Esophagus (tissue), 2 donors: ENCODE measurements around the gene C5orf24. TPM values are rescaled to one million over a fixed set of nuclear protein-coding genes. Genes with fewer than 3 reads are reported as not detected.
"Not testable (repeated sequence)": the region's sequence is repeated elsewhere in the genome, so short reads cannot be mapped to it uniquely, and the experiment has no call there.

Source experiments
- H3K27ac ChIP-seq, 2 donors: one replicate each; pipeline ENCODE4 v1.5.1; 2013; ENCODE audit warnings: low read depth in 2 of 2, mild to moderate bottlenecking in 2 of 2, inconsistent platforms in 1 of 2, low read length in 1 of 2, moderate library complexity in 1 of 2
- H3K27me3 ChIP-seq, 2 donors: one replicate each; pipeline ENCODE4 v1.6.1; 2013; ENCODE audit warnings: low read length in 2 of 2, control low read depth in 1 of 2, mild to moderate bottlenecking in 1 of 2; ENCODE audit not compliant: insufficient read depth in 2 of 2, control insufficient read depth in 1 of 2
- H3K36me3 ChIP-seq, 2 donors: one replicate each; pipeline ENCODE4 v1.6.1; 2013; ENCODE audit warnings: low read length in 1 of 2; ENCODE audit not compliant: control insufficient read depth in 2 of 2, insufficient read depth in 2 of 2
- H3K4me1 ChIP-seq, 2 donors: one replicate each; pipeline ENCODE4 v1.6.1; 2013; ENCODE audit warnings: low read length in 1 of 2; ENCODE audit not compliant: control insufficient read depth in 2 of 2, insufficient read depth in 2 of 2
- H3K4me3 ChIP-seq, 2 donors: one replicate each; pipeline ENCODE4 v1.5.1; 2013; ENCODE audit warnings: low read length in 2 of 2, mild to moderate bottlenecking in 2 of 2, low read depth in 1 of 2, moderate library complexity in 1 of 2
- H3K9me3 ChIP-seq, 2 donors: one replicate each; pipeline ENCODE4 v1.6.1; 2013; ENCODE audit warnings: mild to moderate bottlenecking in 2 of 2, low read depth in 1 of 2, low read length in 1 of 2, moderate library complexity in 1 of 2; ENCODE audit not compliant: control insufficient read depth in 2 of 2, insufficient read depth in 1 of 2
- WGBS, 2 donors: extraction: QIAGEN DNeasy Blood & Tissue Kit; methylation state at CpG; one replicate each; pipeline ENCODE4 v1.1.7; 2013; 5-methylcytosine and 5-hydroxymethylcytosine counted together
- polyA plus RNA-seq, 2 donors: library from polyadenylated mRNA; stranded (reverse); fragments of 200-250 nt; gene quantifications; one replicate each; pipeline ENCODE4 v1.2.3, GENCODE V29; 2013
- donor health status: healthy with polysubstance abuse.
- donor health status: Bipolar disorder and iron deficiency.

Gene C5orf24
- polyA plus RNA-seq, 2 donors = 9.0 to 12.3 TPM

DNA sequence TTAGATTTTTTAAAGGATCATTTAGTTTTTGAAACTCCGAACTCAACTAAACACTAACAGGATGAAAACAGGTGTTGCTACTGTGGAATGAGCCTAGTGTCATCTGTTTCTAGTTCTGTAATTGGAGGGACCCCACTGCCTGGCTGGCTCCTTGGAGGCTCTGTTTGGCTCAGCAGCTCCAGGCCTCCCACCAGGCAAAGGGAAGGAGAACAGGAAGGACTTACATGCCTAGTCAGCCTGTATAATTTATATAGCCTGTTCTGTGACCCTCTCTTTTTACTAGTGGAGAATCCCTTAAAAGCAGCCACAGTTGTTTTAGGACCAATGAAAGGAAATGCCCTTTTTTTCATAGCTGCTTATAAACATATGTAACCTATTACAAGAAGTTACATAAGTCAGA lies 21.1 kb upstream of the C5orf24 start:
- no peaks in the 10 kb centered on the region for H3K9me3 ChIP-seq
- H3K4me1 ChIP-seq = no peaks in the 10 kb centered on the region
- no peaks in the 10 kb centered on the region for H3K27me3 ChIP-seq
- H3K27ac ChIP-seq = no peak overlapping the region
- H3K4me3 ChIP-seq = no peak overlapping the region
- WGBS, 2 donors = 96% methylated on average over 1 of the region's 1 CpG
- H3K36me3 ChIP-seq = peaks cover 0 to 6% of the 10 kb centered on the region in 2 donors

- H3K27me3 ChIP-seq = no peaks in the 10 kb centered on the region
- H3K4me1 ChIP-seq = no peaks in the 10 kb centered on the region
- H3K27ac ChIP-seq = no peak overlapping the region
- H3K36me3 ChIP-seq = peaks cover 0 to 4% of the 10 kb centered on the region in 2 donors
- WGBS, 2 donors = 90 to 92% methylated on average over 7 of the region's 7 CpGs
- no peaks in the 10 kb centered on the region for H3K9me3 ChIP-seq
- H3K4me3 ChIP-seq = no peak overlapping the region
These were observed 20.6 kb upstream of the C5orf24 start for GRCh38 chr5:134825212-134825611.

GRCh38 chr5:134833340-134834032 lies 12.3 kb upstream of the C5orf24 start:
- Histone ChIP-seq H3K36me3 (no peaks in the 10 kb centered on the region), H3K4me1 (no peaks in the 10 kb centered on the region)
- WGBS, 2 donors = 78 to 83% methylated on average over 3 of the region's 3 CpGs

DNA sequence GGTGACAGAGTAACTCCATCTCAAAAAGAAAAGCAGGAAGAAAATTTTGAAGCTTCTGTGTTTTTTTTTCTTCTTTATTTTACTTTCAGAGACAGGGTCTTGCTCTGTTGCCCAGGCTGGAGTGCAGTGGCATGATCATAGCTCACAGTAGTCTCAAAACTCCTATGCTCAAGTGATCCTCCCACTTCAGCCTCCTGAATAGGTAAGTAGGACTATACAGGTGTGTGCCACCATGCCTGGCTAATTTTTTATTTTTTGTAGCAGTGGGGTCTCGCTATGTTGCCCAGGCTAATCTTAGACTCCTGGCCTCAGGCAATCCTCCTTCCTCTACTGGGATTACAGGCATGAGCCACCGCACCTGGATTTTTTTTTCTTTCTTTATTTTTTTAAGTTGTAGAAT lies 10.1 kb upstream of the C5orf24 start:
- Histone ChIP-seq H3K36me3 (peaks cover 0 to 5% of the 10 kb centered on the region in 2 donors), H3K4me1 (no peaks in the 10 kb centered on the region), H3K4me3 (no peak overlapping the region), H3K27me3 (no peaks in the 10 kb centered on the region), H3K27ac (no peak overlapping the region), H3K9me3 (no peaks in the 10 kb centered on the region)
- 96 to 99% methylated on average over 2 of the region's 2 CpGs for WGBS, 2 donors

More at GRCh38 chr5:134833340-134834032, 12.3 kb upstream of the C5orf24 start:
- Histone ChIP-seq H3K4me3 (no peak overlapping the region), H3K27me3 (no peaks in the 10 kb centered on the region), H3K27ac (no peak overlapping the region), H3K9me3 (no peaks in the 10 kb centered on the region)

GRCh38 chr5:134837530-134838181 lies 8.1 kb upstream of the C5orf24 start:
- no peaks in the 10 kb centered on the region for H3K4me1 ChIP-seq
- H3K9me3 ChIP-seq = no peaks in the 10 kb centered on the region
- H3K27me3 ChIP-seq = no peaks in the 10 kb centered on the region
- H3K36me3 ChIP-seq = peaks cover 0 to 5% of the 10 kb centered on the region in 2 donors
- 74 to 94% methylated on average over 3 of the region's 3 CpGs for WGBS, 2 donors
- H3K4me3 ChIP-seq = no peak overlapping the region
- no peak overlapping the region for H3K27ac ChIP-seq

GRCh38 chr5:134838361-134838760 lies 7.4 kb upstream of the C5orf24 start:
- not testable (repeated sequence) for H3K27ac ChIP-seq, H3K36me3 ChIP-seq
- 87 to 95% methylated on average over 9 of the region's 9 CpGs for WGBS, 2 donors

DNA sequence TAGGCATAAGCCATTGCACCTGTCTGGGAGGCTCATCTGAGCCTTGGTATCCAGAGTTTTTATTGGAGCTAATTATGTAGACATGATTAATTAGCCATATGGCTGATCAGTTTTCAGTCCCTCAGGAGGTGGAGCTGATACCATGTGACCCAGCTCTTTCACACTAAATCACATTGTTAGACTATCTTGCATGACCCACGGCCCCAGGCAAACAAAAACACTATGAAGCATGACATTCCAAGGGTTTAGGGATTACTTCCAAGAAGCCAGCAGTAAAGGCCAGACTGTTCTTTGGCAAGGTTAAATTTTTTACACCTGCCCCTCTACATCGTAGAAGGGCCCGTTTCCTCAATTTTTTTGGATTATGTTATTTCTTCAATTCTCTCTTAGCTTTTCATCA lies 5.0 kb upstream of the C5orf24 start:
- no peak overlapping the region for H3K27ac ChIP-seq
- H3K4me3 ChIP-seq = no peak overlapping the region
- peaks cover 0 to 5% of the 10 kb centered on the region in 2 donors for H3K36me3 ChIP-seq
- H3K9me3 ChIP-seq = no peaks in the 10 kb centered on the region
- H3K4me1 ChIP-seq = no peaks in the 10 kb centered on the region
- H3K27me3 ChIP-seq = no peaks in the 10 kb centered on the region
- WGBS, 2 donors = 83 to 85% methylated on average over 3 of the region's 3 CpGs

More at GRCh38 chr5:134838361-134838760, 7.4 kb upstream of the C5orf24 start:
- not testable (repeated sequence) for H3K9me3 ChIP-seq, H3K27me3 ChIP-seq, H3K4me3 ChIP-seq, H3K4me1 ChIP-seq

- H3K36me3 ChIP-seq = peaks cover 0 to 5% of the 10 kb centered on the region in 2 donors
- H3K4me1 ChIP-seq = no peaks in the 10 kb centered on the region
- H3K27me3 ChIP-seq = no peaks in the 10 kb centered on the region
- H3K9me3 ChIP-seq = no peaks in the 10 kb centered on the region
- H3K4me3 ChIP-seq = no peak overlapping the region
- WGBS, 2 donors = 77 to 84% methylated on average over 1 of the region's 1 CpG
- H3K27ac ChIP-seq = no peak overlapping the region
These were observed 1.5 kb upstream of the C5orf24 start for GRCh38 chr5:134844252-134844651.

GRCh38 chr5:134845335-134845851 lies 375 bp upstream of the C5orf24 start:
- H3K27ac ChIP-seq = peak overlapping the region; percentile 62 to 75
- no peaks in the 10 kb centered on the region for H3K27me3 ChIP-seq
- H3K4me1 ChIP-seq = peaks cover 0 to under 1% of the 10 kb centered on the region in 2 donors
- no peaks in the 10 kb centered on the region for H3K9me3 ChIP-seq
- H3K4me3 ChIP-seq = peak overlapping the region; percentile 85 to 96
- no peaks in the 10 kb centered on the region for H3K36me3 ChIP-seq
- WGBS, 2 donors = 7 to 14% methylated on average over 12 of the region's 12 CpGs
